ENCODE measurements around the gene PSMB7.

PSMB7 gene

DNA sequence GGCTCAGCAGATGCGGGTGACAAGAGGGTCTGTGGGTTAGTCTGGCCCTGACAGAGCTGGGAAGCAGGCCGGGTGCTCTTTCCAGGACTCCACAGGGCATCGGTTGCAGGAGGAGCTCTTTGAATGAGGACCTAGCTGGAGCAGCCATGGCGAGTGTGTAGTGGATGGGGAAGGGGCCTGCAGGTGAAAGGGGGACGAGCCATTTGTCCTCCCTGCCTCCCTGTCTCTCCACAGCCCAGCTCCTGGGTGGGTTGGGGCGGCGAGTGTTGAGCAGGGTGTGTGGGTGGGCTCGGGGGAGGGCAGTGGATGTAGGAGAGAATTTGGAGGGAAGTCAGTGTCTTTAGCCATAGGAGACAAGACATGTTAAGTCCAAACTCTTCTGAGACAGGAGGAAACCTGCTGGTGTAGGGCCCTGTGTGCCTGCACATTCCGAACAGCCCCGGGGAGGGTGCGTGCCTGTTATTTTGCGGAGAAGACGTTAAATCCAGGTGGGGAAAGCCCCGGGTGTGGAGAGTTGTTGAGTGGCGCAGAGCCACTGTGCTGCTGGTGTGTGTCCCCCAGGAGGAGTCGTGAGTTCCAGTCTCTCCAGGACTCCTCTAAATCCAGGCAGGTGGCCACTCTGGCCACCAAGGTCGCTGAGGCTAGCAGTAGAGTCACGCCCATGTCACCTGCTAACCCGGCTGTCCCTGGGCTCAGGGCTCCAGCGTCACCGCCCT is 73.6 kb downstream of the PSMB7 start:
- Histone ChIP-seq H3K4me1 (ENCODE audit: insufficient read depth, low read length) (peaks cover 12% of the 10 kb centered on the region; the same call in 1 of the 2 replicates), H3K27me3 (ENCODE audit: insufficient read depth, low read length) (no peaks in the 10 kb centered on the region), H3K27ac (ENCODE audit: low read depth, low read length) (no peak overlapping the region), H3K36me3 (ENCODE audit: insufficient read depth, low read length) (peaks cover 12% of the 10 kb centered on the region), H3K9ac (ENCODE audit: low read depth, low read length) (no peak overlapping the region), H3K9me3 (ENCODE audit: insufficient read depth, low read depth, low read length) (0 out of 2 replicates have a peak, but pooled peaks cover 6% of the 10 kb centered on the region), H3K4me3 (ENCODE audit: low read length) (no peak overlapping the region)
- 84% methylated on average over 21 of the region's 21 CpGs for WGBS

DNA sequence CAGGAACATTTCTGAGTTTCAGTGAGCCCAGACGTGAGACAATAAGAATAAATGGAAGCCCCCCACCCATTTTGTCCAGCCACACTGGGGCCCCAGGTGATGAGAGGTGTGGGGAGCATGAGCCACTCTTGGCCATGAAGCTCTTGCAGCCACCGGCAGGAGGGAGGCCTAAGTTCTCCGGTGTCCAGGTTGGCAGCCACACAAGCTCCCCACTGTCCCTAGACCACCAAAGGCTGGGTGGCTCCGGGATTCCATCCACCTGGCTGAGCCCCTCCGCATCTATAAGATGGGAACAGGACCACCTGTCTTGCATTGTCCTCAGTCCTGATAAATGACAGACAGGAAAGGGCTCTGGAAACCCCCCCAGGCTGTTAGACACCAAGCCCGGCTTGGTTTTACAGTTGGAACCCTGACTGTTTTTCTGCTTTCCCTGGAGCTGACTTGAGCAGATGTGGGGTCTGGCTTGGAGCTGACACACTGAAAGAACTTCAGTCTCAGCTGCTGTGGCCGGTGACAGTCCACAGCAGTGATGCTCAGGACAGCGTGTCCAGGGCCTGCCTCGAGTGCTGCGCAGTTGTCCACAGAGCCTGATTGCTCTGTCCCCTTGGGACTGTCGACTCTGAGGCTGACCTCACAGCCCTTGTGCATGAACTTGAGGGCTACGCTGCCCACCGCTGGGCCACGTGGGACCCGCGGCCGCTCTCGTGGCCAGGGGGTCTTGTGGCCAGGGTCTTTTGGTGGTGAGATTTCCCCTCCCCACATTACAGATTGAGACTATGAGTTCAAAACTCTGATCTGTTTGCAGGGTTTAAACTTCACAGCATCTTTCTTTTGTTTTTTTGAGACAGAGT is 74.8 kb downstream of the PSMB7 start:
- no peak overlapping the region for H3K4me3 ChIP-seq (ENCODE audit: low read length)
- H3K27ac ChIP-seq (ENCODE audit: low read depth, low read length), result no peak overlapping the region
- 0 out of 2 replicates have a peak, but pooled peaks cover 6% of the 10 kb centered on the region for H3K9me3 ChIP-seq (ENCODE audit: insufficient read depth, low read depth, low read length)
- 87% methylated on average over 18 of the region's 18 CpGs for WGBS
- H3K9ac ChIP-seq (ENCODE audit: low read depth, low read length), result no peak overlapping the region
- H3K4me1 ChIP-seq (ENCODE audit: insufficient read depth, low read length), result peaks cover 12% of the 10 kb centered on the region; the same call in 1 of the 2 replicates
- no peaks in the 10 kb centered on the region for H3K27me3 ChIP-seq (ENCODE audit: insufficient read depth, low read length)
- peaks cover 12% of the 10 kb centered on the region for H3K36me3 ChIP-seq (ENCODE audit: insufficient read depth, low read length)

DNA sequence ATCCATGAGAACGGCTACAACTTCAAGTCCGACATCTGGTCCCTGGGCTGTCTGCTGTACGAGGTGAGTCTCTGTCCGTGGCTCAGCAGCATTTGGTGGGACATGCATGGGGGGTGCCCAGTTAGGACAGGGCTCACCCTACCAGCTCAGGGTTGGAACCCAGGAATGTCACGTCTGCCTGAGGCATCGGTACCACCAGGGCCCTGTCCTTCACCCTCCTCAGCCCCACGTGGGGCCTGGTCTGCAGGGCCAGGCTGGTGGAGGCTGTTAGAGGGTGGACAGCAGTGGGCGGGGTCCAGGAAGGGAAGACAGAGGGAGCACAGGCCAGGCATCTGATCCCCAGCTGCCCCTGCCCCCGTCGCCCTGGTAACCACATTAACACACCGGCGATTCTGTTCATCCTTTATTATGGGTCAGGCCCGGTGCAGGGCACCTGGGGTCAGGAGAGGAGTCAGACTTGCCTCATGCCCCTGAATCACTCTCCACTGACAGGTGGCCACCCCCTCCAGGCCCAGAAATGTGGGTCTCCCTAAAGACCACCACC is 75.6 kb downstream of the PSMB7 start:
- WGBS, result 75% methylated on average over 13 of the region's 13 CpGs

DNA sequence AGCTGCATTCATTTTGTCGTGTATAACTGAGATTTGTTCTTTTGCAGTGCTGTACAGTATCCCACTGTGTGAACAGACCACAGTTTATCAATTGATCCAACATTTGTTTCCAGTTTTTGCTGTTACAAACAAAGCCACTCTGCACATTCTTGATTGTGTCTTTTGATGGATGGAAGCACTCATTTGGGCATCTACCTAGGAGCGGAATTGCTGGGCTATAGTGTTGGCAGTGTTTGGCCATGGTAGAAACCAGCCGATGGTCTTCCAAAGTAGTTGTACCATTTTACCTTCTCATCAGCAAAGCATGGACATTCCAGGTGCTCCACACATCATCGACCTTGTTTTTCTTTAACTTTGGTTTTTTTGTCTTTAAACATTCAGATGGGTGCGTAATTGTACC is 77.7 kb downstream of the PSMB7 start:
- H3K4me1 ChIP-seq (ENCODE audit: insufficient read depth, low read length), result peaks cover under 1% of the 10 kb centered on the region; the same call in 1 of the 2 replicates
- H3K36me3 ChIP-seq (ENCODE audit: insufficient read depth, low read length), result peaks cover 12% of the 10 kb centered on the region
- no peak overlapping the region for H3K9ac ChIP-seq (ENCODE audit: low read depth, low read length)
- 97% methylated on average over 5 of the region's 5 CpGs for WGBS
- no peaks in the 10 kb centered on the region for H3K27me3 ChIP-seq (ENCODE audit: insufficient read depth, low read length)
- no peak overlapping the region for H3K4me3 ChIP-seq (ENCODE audit: low read length)
- H3K9me3 ChIP-seq (ENCODE audit: insufficient read depth, low read depth, low read length), result 0 out of 2 replicates have a peak, but pooled peaks cover 6% of the 10 kb centered on the region
- no peak overlapping the region for H3K27ac ChIP-seq (ENCODE audit: low read depth, low read length)

More for the DNA sequence above, 75.6 kb downstream of the PSMB7 start:
- Histone ChIP-seq H3K4me3 (ENCODE audit: low read length) (no peak overlapping the region), H3K36me3 (ENCODE audit: insufficient read depth, low read length) (peaks cover 12% of the 10 kb centered on the region), H3K27ac (ENCODE audit: low read depth, low read length) (no peak overlapping the region), H3K4me1 (ENCODE audit: insufficient read depth, low read length) (peaks cover 12% of the 10 kb centered on the region; the same call in 1 of the 2 replicates), H3K27me3 (ENCODE audit: insufficient read depth, low read length) (no peaks in the 10 kb centered on the region), H3K9me3 (ENCODE audit: insufficient read depth, low read depth, low read length) (0 out of 2 replicates have a peak, but pooled peaks cover 6% of the 10 kb centered on the region), H3K9ac (ENCODE audit: low read depth, low read length) (no peak overlapping the region)

DNA sequence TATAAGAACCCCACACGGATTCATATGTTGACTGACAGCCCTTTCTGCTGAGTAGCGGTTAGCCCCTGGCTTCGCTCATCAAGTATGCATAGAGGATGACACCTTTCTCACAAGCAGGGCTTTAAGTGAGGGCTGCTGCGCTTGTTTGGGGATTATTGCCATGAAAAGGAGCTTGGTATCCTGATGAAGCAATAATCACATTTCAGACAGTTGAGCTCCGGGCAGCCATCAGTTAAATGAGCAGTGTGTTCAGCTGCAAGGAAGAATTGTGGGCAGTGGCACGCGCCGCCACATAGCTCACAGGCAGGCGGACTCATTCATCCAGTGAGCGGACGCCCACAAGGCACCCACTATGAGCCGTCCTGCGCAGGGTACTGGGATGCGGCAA is 79.9 kb downstream of the PSMB7 start:
- no peak overlapping the region for H3K4me3 ChIP-seq (ENCODE audit: low read length)
- no peak overlapping the region for H3K27ac ChIP-seq (ENCODE audit: low read depth, low read length)
- 0 out of 2 replicates have a peak, but pooled peaks cover 6% of the 10 kb centered on the region for H3K9me3 ChIP-seq (ENCODE audit: insufficient read depth, low read depth, low read length)
- H3K27me3 ChIP-seq (ENCODE audit: insufficient read depth, low read length), result no peaks in the 10 kb centered on the region
- WGBS, result 88% methylated on average over 14 of the region's 14 CpGs
- H3K9ac ChIP-seq (ENCODE audit: low read depth, low read length), result no peak overlapping the region
- peaks cover 12% of the 10 kb centered on the region for H3K36me3 ChIP-seq (ENCODE audit: insufficient read depth, low read length)
- no peaks in the 10 kb centered on the region for H3K4me1 ChIP-seq (ENCODE audit: insufficient read depth, low read length)

DNA sequence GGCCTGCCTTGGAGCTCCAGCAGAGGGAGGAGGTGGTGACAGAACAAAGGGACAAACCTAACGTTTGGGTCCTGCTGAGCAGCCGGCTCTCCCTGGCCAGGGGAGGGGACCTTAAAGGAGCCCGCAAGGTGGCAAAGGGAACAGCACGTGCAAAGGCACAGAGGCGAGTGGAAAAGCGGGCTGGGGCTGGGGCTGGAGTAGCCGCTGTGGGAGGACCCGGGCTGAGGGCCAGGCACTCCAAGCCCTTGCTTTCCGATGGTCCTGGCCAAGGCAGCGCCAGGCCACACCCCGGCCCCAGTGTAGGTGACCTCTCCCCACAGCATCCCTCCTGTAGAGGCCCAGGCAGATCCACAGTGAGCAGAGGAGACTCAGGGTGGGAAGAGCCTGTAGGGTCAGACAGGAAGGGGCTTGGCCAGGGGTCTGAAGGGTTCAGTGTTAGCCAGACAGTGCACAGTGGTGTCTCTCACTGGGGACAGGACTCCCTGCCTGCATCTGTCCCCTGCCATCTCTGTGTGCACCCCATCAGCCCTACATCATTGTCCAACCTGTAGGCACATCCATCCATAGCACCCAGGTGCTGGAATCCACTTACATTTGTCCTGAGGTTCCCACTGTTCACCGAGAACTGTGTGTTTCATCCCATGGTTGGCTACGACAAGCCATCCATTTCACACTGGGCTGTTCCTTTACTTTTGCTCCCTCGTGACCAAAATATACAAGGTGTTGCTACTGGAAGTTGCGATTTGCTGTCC is 80.5 kb downstream of the PSMB7 start:
- H3K27ac ChIP-seq (ENCODE audit: low read depth, low read length), result no peak overlapping the region
- no peak overlapping the region for H3K4me3 ChIP-seq (ENCODE audit: low read length)

DNA sequence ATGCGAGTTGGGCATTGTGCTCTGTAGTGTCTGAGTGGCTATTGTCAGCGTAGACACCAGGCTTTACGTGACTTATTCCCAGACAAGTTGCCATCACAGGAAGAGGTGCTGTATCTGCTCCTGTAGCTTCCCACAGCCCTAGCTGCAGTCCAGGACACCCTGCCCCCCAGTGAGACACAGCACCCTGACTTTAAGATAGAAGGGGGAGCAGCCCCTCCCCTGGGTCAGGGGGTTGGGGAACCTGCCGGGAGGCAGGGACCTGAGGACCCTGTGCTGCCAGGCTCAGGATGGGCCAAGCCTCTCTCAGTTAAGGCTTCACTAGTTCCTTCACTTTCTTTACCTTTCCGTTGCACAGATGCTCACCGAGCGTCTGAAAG is 82.1 kb downstream of the PSMB7 start:
- 95% methylated on average over 7 of the region's 7 CpGs for WGBS
- H3K4me1 ChIP-seq (ENCODE audit: insufficient read depth, low read length), result no peaks in the 10 kb centered on the region
- H3K4me3 ChIP-seq (ENCODE audit: low read length), result no peak overlapping the region

More for the DNA sequence above, 80.5 kb downstream of the PSMB7 start:
- Histone ChIP-seq H3K36me3 (ENCODE audit: insufficient read depth, low read length) (peaks cover 12% of the 10 kb centered on the region), H3K27me3 (ENCODE audit: insufficient read depth, low read length) (no peaks in the 10 kb centered on the region), H3K9ac (ENCODE audit: low read depth, low read length) (no peak overlapping the region), H3K4me1 (ENCODE audit: insufficient read depth, low read length) (no peaks in the 10 kb centered on the region), H3K9me3 (ENCODE audit: insufficient read depth, low read depth, low read length) (0 out of 2 replicates have a peak, but pooled peaks cover 6% of the 10 kb centered on the region)
- 88% methylated on average over 15 of the region's 15 CpGs for WGBS

DNA sequence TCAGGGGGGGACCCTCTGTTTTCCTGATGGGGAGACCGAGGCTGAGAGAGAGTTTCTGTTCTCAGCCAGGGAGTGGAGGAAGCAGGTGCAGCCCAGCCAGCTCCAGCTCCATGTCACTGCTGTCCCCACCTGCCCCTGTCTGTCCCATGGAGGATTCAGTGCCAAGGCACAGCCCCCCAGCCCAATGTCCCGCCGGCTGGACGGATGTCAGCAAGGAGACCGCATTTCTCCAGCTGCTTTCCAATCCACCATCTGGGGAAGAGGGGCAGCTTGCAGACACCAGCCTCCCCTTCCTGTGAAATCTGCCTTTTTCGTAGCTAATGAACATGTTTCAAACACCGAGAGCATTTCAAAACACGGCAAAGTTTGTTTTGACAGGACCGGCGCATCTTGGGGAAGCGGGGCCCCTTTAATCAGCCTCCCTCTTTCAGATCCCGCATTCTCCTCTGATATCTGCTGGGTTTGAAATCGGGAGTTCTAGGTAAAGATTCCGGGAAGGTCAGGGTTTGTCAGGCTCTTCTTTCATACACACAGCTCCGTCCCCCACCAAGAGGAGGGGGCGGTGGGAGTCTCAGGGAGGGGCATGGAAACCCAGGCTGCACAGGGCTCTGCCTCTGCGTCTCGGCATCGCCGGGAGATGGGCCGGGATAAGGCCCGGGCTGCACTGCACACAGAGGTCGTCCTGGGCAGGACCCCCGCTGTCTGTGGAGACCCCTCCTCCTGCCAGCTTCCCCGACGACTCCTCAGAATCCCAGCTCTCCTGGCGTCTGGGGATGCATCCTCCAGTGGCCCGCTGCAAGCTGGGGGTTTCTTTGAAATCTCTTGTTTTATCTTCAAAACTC is 82.7 kb downstream of the PSMB7 start:
- no peak overlapping the region for H3K27ac ChIP-seq (ENCODE audit: low read depth, low read length)
- H3K4me3 ChIP-seq (ENCODE audit: low read length), result no peak overlapping the region
- H3K4me1 ChIP-seq (ENCODE audit: insufficient read depth, low read length), result no peaks in the 10 kb centered on the region
- 88% methylated on average over 26 of the region's 28 CpGs for WGBS
- H3K36me3 ChIP-seq (ENCODE audit: insufficient read depth, low read length), result peaks cover 13% of the 10 kb centered on the region
- H3K9me3 ChIP-seq (ENCODE audit: insufficient read depth, low read depth, low read length), result 0 out of 2 replicates have a peak, but pooled peaks cover 4% of the 10 kb centered on the region
- no peak overlapping the region; the same call in 1 of the 2 replicates for H3K9ac ChIP-seq (ENCODE audit: low read depth, low read length)
- no peaks in the 10 kb centered on the region for H3K27me3 ChIP-seq (ENCODE audit: insufficient read depth, low read length)

More for the DNA sequence above, 82.1 kb downstream of the PSMB7 start:
- Histone ChIP-seq H3K27me3 (ENCODE audit: insufficient read depth, low read length) (no peaks in the 10 kb centered on the region), H3K36me3 (ENCODE audit: insufficient read depth, low read length) (peaks cover 16% of the 10 kb centered on the region), H3K9me3 (ENCODE audit: insufficient read depth, low read depth, low read length) (0 out of 2 replicates have a peak, but pooled peaks cover 6% of the 10 kb centered on the region), H3K9ac (ENCODE audit: low read depth, low read length) (no peak overlapping the region), H3K27ac (ENCODE audit: low read depth, low read length) (no peak overlapping the region)

DNA sequence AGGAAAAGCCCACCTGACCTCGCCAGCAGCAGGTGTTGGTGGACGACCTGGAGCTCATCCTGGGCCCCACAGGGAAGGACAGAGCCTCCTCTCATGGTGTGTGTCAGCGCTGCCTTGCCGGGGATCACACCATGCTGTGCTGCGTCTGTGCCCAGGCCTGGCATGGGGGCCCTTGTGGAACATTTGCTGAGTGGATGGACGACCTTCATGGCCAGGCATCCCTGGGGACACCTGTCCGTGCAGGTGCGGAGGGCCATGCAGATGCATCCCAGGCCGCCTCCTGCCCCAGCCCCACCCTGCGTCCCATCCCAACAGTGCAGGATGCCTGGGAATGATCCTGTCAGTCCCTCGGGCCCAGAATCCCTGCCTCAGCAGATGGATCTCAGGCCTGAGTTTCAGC is 83.7 kb downstream of the PSMB7 start:
- no peak overlapping the region for H3K9ac ChIP-seq (ENCODE audit: low read depth, low read length)
- H3K4me1 ChIP-seq (ENCODE audit: insufficient read depth, low read length), result no peaks in the 10 kb centered on the region
- H3K36me3 ChIP-seq (ENCODE audit: insufficient read depth, low read length), result peaks cover 7% of the 10 kb centered on the region; the same call in 1 of the 2 replicates
- no peak overlapping the region for H3K4me3 ChIP-seq (ENCODE audit: low read length)
- no peaks in the 10 kb centered on the region for H3K27me3 ChIP-seq (ENCODE audit: insufficient read depth, low read length)
- 88% methylated on average over 11 of the region's 11 CpGs for WGBS
- H3K9me3 ChIP-seq (ENCODE audit: insufficient read depth, low read depth, low read length), result no peaks in the 10 kb centered on the region
- H3K27ac ChIP-seq (ENCODE audit: low read depth, low read length), result no peak overlapping the region
